Hindlimb muscle (tissue), 1 donor: Measurements from ENCODE around the gene ELMO1. TPM values are rescaled to one million over a fixed set of nuclear protein-coding genes. Genes with fewer than 3 reads are reported as not detected.

ENCODE experiments used
- DNase-seq: peaks from one replicate; pipeline ENCODE4 v3.0.0-alpha.2; 2013
- polyA plus RNA-seq: library from polyadenylated mRNA; unstranded; fragments of 120-200 nt; gene quantifications from one replicate; pipeline ENCODE4 v1.2.1, GENCODE V29; 2013; ENCODE audit not compliant: insufficient read length

Gene ELMO1
- polyA plus RNA-seq, 1 donor: 28.3 TPM

DNA sequence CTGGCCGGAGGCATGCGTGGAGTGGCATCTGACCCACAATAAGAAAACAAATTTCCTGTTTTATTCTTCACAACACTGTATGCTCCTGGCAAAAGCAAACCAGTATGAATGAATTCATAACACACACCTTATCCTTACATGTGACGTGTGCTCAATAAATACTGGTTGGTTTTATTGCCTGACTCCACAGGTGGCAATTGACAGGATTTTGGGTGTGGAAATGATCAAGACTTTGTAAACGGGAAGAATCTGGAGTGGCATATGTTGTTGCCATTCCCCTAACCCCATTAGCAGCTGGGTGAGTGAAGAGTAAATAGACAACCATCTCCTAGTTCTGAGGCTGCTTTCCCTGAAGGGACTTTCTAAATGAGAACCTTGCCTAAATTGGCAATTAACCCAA, 508.8 kb downstream of the ELMO1 start:
- no peak for DNase-seq

DNA sequence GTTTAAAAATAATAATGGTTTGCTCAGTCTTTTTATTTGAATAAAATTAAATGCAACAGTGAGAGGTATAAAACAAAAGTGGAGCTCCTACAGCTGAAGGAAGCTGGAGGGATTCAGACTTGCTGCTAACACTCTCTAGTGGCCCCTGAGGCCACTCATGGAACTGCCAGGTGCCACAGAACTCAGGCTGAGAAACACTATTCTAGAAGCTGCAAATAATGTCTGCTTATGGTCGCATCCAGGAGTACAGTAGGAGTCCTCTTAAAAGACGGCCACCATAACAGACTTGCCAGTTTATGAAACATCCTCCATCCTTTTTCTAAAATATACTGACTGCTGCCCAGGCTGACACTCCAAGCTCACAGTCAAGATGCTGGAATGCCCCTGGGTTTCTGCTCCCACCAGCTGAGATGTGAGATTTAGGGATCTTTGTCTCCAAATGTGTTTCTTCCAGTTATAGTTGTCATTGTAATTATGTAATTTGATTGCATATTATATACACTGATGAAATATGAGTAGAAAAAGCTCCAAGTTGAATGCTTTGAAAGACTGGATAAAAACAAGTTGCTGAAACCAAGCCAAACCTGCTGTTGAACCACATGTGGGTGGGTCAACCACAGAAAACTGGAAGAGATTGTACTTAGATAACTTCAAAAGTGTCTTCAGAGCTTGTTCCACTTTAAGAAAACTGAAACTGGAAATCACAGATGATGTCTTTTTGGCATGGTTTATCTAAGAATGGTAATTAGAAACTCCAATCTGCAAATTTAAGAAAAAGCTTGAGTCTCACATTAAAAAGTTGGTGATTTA, 510.7 kb downstream of the ELMO1 start:
- no peak for DNase-seq

DNA sequence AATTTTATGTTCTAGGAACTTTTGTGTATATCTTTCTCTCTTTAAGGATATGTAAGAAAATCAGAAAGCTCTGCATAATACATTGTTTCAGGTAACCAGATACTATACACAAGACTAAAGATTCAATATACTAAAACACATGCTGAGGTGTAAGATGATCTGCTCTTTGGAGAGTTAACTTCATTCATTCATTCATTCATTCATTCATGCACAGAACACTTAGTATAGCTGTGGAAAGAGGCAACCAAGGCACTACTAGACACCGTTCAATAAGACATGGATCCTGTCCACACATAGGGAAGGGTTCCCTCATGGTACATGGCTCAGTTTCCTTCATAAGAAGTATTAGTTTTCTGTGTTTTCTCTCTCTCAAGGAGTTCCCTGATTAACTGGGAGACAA, 516.8 kb downstream of the ELMO1 start:
- no peak for DNase-seq

DNA sequence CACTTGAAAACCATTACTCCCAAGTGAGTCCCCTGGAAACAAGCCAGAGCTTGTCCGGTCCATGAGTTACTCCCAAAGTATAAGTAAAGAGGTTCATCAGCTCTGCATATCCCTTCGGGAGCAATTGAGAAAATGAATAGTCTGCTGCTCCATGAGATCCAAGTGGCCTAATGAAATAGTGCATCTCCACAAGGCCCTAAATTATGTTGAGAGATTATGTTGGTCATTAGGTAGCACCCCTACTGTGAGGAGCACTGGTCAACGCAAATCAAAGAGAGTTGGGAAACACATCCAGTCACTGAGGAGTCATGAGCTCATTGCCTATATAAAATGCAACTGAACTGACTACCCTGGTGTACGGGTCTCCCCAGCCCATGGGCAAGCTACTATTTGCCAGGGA, 518.9 kb downstream of the ELMO1 start:
- no peak for DNase-seq

DNA sequence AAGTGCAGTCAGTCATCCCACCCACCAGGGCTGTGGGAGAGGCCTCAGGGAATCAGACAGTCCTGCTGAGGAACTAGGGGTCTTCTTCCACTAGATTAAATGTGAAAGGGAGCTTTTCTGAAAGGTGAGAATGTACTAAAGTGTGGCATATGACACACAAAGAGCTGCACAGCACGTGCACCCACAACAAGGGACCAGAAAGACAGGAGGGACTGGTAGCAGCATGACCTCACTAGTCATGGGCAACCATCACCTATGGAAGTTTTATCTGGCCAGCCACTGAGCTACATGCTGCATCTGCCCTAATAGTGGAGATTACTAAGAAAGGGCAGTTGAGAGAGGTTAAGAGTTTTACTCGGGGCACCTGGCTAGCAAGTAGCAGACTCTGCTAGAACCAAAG, 519.9 kb downstream of the ELMO1 start:
- no peak for DNase-seq

DNA sequence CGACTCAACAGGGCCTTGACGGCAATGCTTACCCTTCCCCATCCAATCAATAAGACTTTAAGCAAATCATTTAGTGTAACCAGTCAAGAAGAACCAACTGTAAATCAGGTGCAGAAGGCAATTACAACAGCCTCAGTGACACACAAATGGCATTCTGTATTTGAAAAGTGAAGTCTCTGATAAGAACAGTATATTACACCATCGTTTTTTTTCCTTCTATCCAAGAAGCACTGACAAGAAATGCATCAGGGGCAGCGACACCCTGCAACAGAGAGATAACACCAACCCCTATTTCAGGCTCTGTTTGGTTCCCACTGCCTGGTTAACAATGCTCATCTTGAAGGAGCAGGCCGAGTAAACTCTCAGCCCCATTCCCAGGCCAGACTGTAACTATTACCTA, 520.4 kb downstream of the ELMO1 start:
- DNase-seq: no peak

DNA sequence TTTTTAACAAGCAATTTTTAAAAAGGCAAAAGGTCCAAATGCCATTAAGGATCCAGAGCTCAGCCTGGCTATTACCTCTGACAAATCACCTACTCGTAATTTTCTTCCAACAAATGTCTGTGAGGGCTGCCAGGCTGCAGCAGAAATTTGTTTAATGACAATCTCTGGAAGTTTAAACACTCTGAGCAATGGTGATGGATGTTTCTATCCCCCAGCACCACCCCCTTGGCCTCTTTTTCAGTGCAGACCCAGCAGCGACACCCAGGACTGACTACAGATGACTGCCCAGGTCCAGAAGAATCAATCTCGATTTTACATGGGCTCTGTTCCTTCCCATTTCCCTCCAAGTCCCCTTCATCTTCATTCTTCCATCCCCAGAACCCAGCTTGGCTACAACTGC, 523.0 kb downstream of the ELMO1 start:
- DNase-seq: no peak

DNA sequence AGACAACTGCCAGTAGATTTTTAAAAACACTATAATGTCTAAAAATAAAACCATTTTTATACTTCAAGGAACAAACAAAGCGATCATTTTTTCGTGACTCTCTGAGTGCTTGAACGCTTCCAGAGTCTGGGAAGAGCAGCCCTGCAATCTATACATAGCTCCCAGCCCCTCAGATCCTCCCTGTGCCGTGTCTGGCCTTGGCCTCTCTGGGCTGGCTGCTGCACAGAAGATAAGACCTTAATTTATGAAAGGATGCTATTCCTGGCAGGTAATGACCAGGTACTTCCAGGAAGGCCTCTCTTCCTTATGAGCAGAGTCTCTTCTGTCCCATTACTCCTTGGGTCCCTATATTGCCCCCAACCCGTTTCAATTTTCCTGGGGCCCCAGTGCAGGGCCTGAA, 523.5 kb downstream of the ELMO1 start:
- DNase-seq: no peak

DNA sequence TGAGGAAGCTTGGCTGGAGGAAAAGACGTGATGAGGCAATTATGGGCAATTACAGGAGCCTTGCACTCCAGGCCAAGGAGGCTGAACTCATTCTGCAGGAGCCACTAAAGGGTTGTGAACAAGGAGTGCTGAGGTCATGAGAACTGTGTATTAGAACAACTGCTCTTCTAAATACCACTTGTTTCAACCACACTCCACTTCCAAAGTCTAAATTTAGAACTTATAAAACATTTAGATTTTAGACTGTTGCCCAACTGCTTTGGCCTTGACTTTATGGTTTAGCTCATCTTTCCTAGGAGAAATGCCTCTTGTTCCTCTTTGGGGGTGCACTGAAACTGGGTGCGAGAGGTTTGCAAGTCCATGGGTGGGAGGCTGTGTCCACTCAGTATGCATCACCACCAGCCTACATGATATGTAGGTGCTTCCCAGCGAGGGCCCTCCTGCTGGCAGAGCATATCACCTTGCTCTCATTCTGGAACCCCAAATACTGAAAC, 524.7 kb downstream of the ELMO1 start:
- DNase-seq: no peak

DNA sequence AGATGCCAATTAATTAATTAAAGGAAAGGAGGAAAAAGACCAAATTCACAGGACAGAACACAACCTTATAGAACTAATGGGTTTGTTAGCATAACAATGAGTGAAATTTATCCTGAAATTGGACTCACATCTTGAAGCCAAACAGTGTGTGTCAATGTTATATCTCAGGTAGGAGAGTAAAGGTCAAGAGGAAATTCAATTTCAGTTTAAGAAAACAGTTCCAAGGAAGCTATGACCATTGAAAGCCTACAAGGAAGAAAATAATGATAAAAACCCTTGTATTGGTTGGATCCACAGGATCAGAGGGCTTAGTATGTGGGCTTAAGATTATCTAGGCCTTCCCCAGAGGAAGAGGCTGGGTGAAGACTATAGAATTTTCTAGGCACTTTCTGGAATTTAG, 525.5 kb downstream of the ELMO1 start:
- DNase-seq: no peak

DNA sequence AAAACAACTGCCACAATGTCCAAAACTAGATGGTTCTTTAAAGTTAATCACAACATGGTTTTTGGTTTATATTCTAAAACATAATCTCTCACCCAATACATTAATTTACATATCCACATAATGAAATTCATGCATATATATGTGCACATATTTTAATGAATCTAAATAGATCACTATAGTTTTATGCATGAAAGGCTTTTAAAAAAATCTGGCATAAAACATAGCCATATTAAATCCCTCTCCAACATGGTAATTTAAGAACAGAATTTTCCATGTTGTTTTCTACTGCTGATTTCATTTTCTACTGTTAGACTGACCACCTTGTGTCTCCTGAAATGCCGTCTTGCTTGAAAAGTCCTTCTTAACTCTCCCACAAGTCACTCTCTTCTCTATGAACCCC, 528.2 kb downstream of the ELMO1 start:
- DNase-seq: no peak

DNA sequence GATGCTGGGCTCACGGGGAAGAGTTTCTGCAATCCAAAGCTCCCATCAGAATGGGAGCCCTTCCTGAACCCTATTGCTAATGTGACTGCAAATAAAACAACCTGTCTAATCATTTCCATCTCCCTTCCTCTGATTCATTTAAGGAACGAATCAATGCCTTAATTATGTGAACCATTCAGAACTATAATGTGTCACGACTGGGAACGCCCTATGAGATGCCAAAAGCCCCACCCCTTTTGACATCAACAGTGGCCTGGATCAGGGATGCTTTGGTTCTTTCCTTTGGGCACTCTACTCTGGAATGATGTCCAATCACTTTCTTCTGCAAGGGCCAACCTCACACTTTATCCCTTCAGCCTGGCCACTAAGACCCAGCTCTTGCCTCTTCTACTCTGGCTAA, 528.9 kb downstream of the ELMO1 start:
- no peak for DNase-seq

DNA sequence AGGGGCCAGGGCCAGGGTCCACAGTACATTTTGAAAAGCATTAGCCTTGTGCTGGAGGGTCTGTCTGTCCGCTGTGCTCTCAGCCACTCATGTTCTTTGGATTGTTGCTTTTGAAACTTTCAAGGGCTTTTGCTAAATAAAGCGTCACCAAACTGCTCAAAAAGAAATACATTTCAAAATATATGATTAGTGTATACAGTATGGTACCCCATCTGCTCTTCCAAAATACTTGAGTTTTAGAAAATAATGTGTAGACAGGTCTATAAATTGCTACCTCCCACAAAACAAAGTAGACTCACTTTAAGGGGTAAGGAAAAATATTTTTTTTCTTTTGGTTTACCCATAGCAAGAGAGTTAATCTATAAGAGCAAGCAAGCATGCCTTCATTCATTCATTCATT, 530.1 kb downstream of the ELMO1 start:
- DNase-seq: no peak

DNA sequence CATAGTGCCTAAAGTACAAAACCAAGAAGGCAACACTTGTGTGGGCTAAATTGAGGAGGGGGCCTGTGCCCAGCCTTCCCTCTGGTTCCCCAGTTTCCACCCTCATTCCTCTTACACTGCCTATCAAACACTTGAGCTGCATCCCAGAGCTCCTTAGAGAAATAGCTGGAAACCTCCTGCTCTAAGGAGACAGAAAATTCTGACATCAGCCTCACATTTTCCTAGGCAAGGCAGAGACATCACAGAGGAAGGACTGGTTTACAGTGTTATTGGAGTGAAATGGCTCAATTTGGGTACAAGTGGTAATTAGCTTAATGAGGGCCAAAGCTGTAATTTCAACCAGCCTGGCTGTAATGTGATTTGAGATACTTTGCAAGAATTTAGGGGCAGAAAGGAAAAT, 532.0 kb downstream of the ELMO1 start:
- no peak for DNase-seq

DNA sequence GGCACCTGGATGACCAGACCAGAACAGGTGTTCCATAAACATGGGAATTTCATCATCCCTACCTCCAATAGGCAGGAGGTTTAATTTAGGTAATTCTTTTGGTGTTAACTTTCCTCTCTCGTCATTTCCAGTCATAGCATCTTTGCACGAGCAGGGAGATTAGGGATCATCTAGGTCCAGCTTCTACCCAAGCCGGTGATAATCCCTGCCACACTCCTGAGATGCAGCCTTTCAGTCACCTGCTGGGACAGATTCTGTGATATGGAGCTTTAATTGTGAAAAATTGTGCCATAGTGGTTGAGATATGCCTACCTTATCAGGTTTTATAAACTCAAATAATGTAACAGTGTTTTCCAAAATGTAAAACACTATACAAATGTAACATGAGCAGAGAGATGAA, 532.5 kb downstream of the ELMO1 start:
- DNase-seq: no peak

DNA sequence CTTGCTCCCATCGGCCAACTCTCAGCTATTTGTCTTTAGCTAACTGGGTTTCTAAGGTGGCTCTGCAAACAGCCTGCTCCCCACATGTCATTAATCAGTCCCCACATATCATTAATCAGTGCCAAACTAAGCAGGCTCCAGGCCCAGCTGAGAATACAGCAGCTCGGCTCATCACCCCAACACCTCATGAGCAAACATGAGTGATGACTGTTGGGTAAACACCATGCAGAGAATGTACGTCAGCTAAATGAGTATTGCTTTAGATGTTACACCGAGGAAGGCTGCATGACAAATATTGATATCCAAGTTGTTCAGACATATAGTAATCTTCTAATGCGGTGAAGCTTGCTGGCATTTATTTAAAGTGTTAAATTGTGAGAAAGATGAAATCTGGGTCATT, 536.9 kb downstream of the ELMO1 start:
- no peak for DNase-seq

DNA sequence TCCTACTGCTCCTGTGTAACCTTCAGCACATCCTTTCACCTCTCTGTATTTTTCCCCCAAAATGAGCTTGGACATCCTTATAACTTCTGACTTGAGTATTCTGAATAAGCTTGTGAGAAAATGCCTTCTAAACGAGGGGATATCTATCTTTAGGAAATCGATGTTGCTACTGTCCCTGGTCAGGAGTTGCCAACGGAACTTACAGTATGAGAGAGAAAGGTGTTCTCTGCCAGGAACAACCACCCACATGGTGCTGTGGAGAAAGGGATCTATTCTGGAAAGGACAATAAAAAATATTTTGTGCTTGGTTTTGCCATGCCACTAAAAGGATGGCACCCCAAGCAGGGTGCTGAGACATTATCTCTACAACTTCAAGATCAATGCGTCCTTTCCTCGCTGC, 537.8 kb downstream of the ELMO1 start:
- no peak for DNase-seq

DNA sequence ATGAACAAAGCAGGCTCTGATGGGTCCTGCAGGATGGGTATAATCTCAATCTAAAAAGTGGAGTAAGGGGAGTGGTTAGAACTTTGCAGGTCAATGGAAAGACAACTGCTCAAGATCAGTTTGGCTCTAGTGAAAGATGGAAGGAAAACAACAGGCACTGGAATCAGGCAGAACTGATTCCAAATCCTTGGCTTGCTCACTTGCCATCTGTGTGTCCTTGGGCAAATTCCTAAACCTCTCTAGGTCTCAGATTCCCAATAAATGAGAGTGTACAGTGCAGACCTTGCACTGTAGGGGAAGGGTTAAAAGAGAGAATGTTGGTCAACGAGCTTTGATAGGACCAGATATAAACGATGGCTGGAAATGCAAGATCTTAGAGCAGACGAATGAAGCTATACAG, 538.3 kb downstream of the ELMO1 start:
- no peak for DNase-seq

DNA sequence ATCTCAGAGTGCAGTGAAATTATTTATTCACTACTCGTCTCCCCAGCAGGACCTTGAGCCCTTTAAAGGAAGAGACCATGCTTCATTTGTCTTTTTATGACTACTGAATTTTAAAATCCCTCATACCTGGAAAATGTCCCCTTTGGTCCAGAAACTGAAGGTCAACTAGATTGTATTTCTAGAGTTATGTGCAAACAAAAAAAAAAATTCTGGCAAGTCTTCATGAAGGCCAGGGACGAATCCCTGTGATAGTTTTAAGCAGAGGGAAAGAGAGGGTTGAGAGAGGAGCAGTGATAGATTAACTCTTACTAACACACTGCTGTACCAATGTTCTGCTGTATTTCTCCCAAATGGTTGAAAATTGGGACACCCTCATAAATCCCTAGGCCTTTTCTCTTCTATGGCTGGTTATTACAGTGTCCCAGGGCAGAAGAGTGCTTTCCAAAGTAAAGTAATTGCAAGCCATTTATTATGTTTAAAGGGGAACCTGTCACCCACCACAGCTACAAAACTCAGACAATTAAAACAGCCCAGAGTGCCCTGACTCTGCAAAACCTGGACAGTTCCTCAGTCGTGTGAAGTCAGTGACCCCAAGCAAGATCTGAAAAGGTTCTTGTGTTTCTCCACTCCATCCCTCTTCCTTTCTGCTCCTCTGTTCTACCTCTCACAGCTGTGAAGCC, 541.6 kb downstream of the ELMO1 start:
- no peak for DNase-seq

DNA sequence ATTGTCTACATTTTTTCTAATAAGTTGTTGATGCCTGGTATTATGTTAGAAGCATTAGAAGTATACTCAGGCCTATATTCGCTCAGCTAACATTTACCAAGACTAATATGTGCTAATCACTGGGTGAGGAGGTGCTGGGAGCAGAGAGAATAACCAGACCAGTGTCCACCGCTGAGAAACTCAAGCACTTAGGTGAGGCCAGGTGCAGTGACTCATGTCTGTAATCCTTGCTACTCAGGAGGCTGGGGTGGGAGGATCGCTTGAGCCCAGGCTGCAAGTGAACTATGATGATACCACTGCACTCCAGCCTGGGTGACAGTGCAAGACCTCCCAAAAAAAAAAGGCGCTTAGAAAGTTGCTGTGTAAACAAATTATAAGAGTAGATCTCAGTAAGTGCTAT, 542.2 kb downstream of the ELMO1 start:
- no peak for DNase-seq

DNA sequence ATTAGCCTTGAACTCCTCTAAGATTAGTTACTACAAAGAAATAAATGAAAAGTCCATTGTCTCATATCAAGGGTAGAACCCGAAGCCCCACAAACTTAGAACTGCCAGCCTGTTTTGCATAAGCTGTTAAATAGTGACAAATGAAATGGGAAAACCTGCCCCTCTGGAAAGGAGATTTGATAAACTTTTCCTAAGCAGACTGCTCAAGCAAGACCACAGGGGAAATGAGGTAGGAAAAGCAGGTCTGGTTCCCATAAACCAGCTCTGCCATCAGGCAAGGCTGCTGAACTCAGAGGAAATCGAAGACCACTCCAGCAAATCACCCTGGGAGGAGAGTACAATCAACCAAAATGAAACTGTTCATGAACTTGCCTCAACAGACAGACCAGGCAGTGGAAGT, 542.8 kb downstream of the ELMO1 start:
- no peak for DNase-seq

DNA sequence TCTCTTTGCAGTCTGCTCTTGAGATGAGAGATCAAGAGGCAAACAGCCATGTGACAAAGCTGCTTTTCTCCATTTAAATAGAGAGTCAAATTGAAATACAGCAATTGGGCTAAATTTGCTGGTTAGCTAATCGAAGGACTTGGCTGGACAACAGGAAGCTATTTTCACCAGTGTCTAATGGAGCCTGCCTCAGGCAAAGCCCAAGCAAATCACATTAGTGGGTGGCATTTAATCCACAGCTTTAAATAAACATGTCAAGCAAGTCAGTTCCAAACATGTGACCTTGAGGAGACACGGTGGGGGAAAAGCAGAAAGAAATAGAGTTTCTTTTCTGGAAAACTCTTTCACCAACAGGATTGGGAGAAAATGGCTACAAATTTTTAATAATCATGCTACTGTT, 543.9 kb downstream of the ELMO1 start:
- no peak for DNase-seq

DNA sequence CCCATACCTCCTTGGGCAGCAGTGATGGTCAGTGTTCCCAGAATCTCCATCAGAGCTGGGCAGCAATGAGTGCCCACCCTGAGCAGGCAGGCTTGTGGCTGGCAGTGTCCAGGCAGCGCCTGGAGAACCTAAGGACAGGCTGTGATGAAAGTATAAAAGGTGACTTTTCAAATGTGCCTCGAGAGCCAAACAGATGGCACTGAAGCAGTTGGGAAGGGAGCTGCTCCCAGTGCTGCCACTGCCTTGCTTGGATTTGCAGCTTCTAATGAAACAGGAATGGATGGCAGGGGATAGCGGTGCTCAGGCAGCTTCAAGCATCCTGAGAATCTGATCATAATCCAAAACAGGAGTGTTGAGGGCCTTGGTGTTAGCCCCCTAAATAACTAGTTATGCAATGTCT, 544.6 kb downstream of the ELMO1 start:
- no peak for DNase-seq

DNA sequence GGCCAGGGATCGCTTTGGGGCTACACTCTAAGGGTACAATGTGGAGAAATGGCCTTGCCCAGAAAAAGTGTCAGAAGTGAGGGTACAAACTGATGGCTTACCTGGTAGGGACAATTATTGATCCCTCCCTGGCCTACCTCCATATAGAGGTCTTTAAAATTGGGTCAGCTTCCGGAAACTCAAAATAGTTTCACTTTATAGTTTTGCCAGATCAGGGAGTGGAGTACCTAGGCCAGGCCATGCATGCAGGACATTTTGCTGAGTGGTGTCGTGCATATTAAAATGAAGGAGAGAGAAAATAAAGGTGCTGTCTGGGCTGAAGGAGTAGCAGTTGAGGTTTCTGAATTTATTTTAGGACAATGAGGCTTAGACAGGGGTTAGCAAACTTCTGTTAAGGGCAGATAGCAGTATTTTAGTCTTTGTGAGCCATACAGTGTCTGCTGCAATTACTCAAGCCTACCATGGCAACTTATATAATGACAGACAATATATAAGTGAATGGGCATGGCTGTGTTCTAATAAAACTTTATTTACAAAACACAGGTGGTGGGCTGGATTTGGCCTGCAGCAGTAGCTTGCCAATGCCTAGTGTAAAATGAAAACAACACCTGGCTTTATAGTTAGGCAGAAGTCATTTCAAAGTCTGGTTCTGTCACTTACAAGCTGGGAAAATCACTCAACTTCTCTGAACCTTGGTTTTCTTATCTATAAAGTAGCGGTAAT, 547.5 kb downstream of the ELMO1 start:
- DNase-seq: no peak
